GM12864 (cell line): ENCODE measurements around the gene GRAP2.

Experiments
- DNase-seq: peaks from one replicate; pipeline ENCODE4 v3.0.0-alpha.2; 2011; ENCODE audit warnings: low read depth
- H3K4me3 ChIP-seq: 2 replicates; pipeline ENCODE4 v1.5.1; 2011; ENCODE audit warnings: mild to moderate bottlenecking, low read depth, low read length, control low read depth
- CTCF ChIP-seq: IDR thresholded peaks from 2 replicates; pipeline ENCODE4 v1.5.1; 2011; ENCODE audit warnings: low read depth, mild to moderate bottlenecking, moderate library complexity, low read length, control low read depth, inconsistent platforms; ENCODE audit errors: missing control alignments

GRAP2 gene

GRCh38 chr22:39940757-39941305, 39.9 kb downstream of the GRAP2 start:
- TF ChIP-seq CTCF, result peak; percentile 26
- no peak for DNase-seq
- H3K4me3 ChIP-seq, result no peak overlapping the region

- no peak overlapping the region for H3K4me3 ChIP-seq
- TF ChIP-seq CTCF, result no peak
- no peak for DNase-seq
Observed at GRCh38 chr22:39941601-39942000, 40.7 kb downstream of the GRAP2 start.

- no peak overlapping the region for H3K4me3 ChIP-seq
- DNase-seq, result no peak
- TF ChIP-seq CTCF, result no peak
Observed at GRCh38 chr22:39942439-39943230, 41.8 kb downstream of the GRAP2 start.

GRCh38 chr22:39943337-39943736, 42.5 kb downstream of the GRAP2 start:
- no peak overlapping the region for H3K4me3 ChIP-seq
- peak; percentile 31 for TF ChIP-seq CTCF
- DNase-seq, result no peak

GRCh38 chr22:39943953-39944872, 43.3 kb downstream of the GRAP2 start:
- H3K4me3 ChIP-seq, result no peak overlapping the region
- TF ChIP-seq CTCF, result no peak
- DNase-seq, result no peak

- no peak for DNase-seq
- no peak for TF ChIP-seq CTCF
- H3K4me3 ChIP-seq, result no peak overlapping the region
Observed at GRCh38 chr22:39946126-39946502, 45.2 kb downstream of the GRAP2 start.
